ENCODE measurements around the gene PRKCH. TPM values are rescaled to one million over a fixed set of nuclear protein-coding genes. Genes with fewer than 3 reads are reported as not detected.

The PRKCH gene
- total RNA-seq, 1 experiment from 2014 or later, result 2.7 TPM

DNA sequence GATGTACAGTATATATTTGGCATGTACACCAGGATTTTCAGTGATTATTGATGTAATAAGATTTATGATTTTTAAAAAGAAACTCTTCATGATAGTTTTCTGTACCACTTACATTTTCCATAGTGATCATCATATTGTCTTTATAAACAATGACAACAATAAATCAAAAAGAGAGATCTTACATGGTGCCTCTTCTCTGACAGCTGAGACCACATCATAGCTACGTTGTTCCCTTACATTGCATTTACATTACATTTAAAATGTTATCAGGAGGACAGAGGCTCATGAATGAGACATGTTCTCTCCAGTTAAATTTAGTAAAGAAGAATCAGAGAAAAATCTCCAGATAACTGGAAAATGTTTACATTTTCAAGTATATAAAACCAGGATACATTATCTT is 112.4 kb downstream of the PRKCH start:
- H3K27me3 ChIP-seq (ENCODE audit: control insufficient read depth, insufficient read depth, low read length), result no peaks in the 10 kb centered on the region
- DNase-seq (ENCODE audit: low read depth, low spot score) (no peak), ATAC-seq (no peak)
- BruUV-seq (replicated peaks), result no TSS peak
- ChIA-PET POLR2A (no interaction called here), CTCF (no interaction called here)
- no peak overlapping the region for H3K27ac ChIP-seq (ENCODE audit: low read length)
- in situ Hi-C loops (cut with HindIII; ENCODE audit: low pct_unique_long_range_greater_than_20kb, low sequenced_read_pairs), result no loop called here
- H3K9me3 ChIP-seq (ENCODE audit: control insufficient read depth, insufficient read depth, low read depth, low read length), result no peaks in the 10 kb centered on the region
- TF ChIP-seq, protein P1, sequence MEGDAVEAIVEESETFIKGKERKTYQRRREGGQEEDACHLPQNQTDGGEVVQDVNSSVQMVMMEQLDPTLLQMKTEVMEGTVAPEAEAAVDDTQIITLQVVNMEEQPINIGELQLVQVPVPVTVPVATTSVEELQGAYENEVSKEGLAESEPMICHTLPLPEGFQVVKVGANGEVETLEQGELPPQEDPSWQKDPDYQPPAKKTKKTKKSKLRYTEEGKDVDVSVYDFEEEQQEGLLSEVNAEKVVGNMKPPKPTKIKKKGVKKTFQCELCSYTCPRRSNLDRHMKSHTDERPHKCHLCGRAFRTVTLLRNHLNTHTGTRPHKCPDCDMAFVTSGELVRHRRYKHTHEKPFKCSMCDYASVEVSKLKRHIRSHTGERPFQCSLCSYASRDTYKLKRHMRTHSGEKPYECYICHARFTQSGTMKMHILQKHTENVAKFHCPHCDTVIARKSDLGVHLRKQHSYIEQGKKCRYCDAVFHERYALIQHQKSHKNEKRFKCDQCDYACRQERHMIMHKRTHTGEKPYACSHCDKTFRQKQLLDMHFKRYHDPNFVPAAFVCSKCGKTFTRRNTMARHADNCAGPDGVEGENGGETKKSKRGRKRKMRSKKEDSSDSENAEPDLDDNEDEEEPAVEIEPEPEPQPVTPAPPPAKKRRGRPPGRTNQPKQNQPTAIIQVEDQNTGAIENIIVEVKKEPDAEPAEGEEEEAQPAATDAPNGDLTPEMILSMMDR (IDR thresholded peaks at IDR 0.05), result no peak
- H3K36me3 ChIP-seq (ENCODE audit: control insufficient read depth, insufficient read depth, low read length), result no peaks in the 10 kb centered on the region
- intact Hi-C loops (cut with micrococcal nuclease; ENCODE audit: unreplicated experiment), result no loop called here
- no peaks in the 10 kb centered on the region for H3K4me1 ChIP-seq (ENCODE audit: control insufficient read depth, insufficient read depth, low read length)
- no peak overlapping the region for H3K4me3 ChIP-seq (ENCODE audit: low read depth in 2 of 2, low read length in 2 of 2)

DNA sequence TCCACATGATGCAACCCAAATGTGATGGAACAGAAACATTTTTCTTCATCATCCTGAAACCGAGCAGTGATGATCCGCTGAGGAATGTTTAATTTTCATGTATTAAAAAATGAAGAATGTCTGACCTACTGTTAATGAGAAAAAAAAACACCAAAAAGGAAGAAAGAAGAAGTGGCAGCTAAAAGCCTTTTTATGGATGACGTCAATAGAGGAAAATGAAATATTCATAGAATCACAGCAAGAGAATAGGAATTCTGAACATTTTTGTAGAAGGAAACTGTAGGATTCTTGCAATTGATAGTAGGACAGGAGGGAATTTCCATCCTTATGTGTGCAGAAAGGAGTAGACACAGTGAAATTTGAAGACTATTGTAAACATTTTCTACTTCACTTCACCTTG is 112.9 kb downstream of the PRKCH start:
- H3K27ac ChIP-seq (ENCODE audit: low read length), result no peak overlapping the region

More for the DNA sequence above, 112.9 kb downstream of the PRKCH start:
- CTCF ChIA-PET, result no interaction called here
- H3K27me3 ChIP-seq (ENCODE audit: control insufficient read depth, insufficient read depth, low read length), result no peaks in the 10 kb centered on the region
- DNase-seq (ENCODE audit: low read depth, low spot score) (no peak), ATAC-seq (no peak)
- no peak overlapping the region for H3K4me3 ChIP-seq (ENCODE audit: low read depth in 2 of 2, low read length in 2 of 2)
- H3K9me3 ChIP-seq (ENCODE audit: control insufficient read depth, insufficient read depth, low read depth, low read length), result no peaks in the 10 kb centered on the region
- in situ Hi-C loops (cut with HindIII; ENCODE audit: low pct_unique_long_range_greater_than_20kb, low sequenced_read_pairs) (no loop called here), intact Hi-C loops (cut with micrococcal nuclease; ENCODE audit: unreplicated experiment) (no loop called here)
- BruUV-seq (replicated peaks), result no TSS peak
- H3K4me1 ChIP-seq (ENCODE audit: control insufficient read depth, insufficient read depth, low read length), result no peaks in the 10 kb centered on the region
- H3K36me3 ChIP-seq (ENCODE audit: control insufficient read depth, insufficient read depth, low read length), result no peaks in the 10 kb centered on the region
- TF ChIP-seq, protein P1 (IDR thresholded peaks at IDR 0.05), result no peak
- TF ChIP-seq, protein P2, sequence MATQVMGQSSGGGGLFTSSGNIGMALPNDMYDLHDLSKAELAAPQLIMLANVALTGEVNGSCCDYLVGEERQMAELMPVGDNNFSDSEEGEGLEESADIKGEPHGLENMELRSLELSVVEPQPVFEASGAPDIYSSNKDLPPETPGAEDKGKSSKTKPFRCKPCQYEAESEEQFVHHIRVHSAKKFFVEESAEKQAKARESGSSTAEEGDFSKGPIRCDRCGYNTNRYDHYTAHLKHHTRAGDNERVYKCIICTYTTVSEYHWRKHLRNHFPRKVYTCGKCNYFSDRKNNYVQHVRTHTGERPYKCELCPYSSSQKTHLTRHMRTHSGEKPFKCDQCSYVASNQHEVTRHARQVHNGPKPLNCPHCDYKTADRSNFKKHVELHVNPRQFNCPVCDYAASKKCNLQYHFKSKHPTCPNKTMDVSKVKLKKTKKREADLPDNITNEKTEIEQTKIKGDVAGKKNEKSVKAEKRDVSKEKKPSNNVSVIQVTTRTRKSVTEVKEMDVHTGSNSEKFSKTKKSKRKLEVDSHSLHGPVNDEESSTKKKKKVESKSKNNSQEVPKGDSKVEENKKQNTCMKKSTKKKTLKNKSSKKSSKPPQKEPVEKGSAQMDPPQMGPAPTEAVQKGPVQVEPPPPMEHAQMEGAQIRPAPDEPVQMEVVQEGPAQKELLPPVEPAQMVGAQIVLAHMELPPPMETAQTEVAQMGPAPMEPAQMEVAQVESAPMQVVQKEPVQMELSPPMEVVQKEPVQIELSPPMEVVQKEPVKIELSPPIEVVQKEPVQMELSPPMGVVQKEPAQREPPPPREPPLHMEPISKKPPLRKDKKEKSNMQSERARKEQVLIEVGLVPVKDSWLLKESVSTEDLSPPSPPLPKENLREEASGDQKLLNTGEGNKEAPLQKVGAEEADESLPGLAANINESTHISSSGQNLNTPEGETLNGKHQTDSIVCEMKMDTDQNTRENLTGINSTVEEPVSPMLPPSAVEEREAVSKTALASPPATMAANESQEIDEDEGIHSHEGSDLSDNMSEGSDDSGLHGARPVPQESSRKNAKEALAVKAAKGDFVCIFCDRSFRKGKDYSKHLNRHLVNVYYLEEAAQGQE (IDR thresholded peaks at IDR 0.05; ENCODE audit: insufficient read depth in 1 of 2, low read depth in 2 of 2, low read length in 1 of 2), result no peak
- no peak for TF ChIP-seq SIN3A (IDR thresholded peaks at IDR 0.05; ENCODE audit: borderline replicate concordance, insufficient read depth, low read depth, low read length)
- TF ChIP-seq POLR2AphosphoS5 (IDR thresholded peaks at IDR 0.05; ENCODE audit: low read depth, low read length), result no peak
- TF ChIP-seq TCF7L2 (IDR thresholded peaks at IDR 0.05; ENCODE audit: low read depth, low read length), result no peak
- POLR2A ChIA-PET, result no interaction called here

All from Panc1 (cell line).